Ovary (tissue), 3 donors: ENCODE measurements around the gene CHN1.

Experiments
- CTCF ChIP-seq, 3 donors: fragments of 450-650 bp in 2 of 3; fragments of 200-600 bp in 1 of 3; IDR thresholded peaks; one replicate each; pipeline versions ENCODE4 v1.5.1 to v1.8.0; 2016 to 2022; ENCODE audit warnings: antibody characterized with exemption in 3 of 3, mild to moderate bottlenecking in 1 of 3
- EP300 ChIP-seq: sonication (generic); formaldehyde crosslinking; IDR thresholded peaks from one replicate; pipeline ENCODE4 v1.6.1; 2017; ENCODE audit warnings: antibody characterized with exemption
- donor health status: DM: no; HTN: no; CAD: no.

DNA sequence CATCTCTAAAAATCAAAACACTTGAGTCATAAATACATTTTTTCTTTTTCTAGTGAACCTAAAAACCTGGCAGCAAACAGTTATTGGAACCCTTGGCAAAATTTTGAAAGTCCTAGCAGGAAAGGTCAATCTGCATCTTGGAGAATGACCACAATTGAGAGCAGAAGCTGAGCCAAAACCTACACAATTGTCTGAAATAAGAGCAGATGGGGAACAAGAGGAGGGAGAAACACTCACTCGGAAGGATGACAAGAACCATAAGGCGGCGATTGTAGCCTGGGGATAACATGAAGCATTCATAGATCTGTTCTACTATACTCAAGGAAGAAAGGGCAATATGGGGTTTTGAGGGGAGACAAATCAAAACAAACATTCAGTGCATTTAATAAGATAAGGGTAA lies 117.0 kb downstream of the CHN1 start:
- no peak for TF ChIP-seq EP300
- TF ChIP-seq CTCF (IDR thresholded peaks at IDR 0.05), result no peak
